Endothelial cell of umbilical vein (primary cell): ENCODE results near the gene PTGS2.

Source experiments
- CTCF ChIP-seq, 2 donors: IDR thresholded peaks; 1 replicate in 1 of 2; 2 replicates in 1 of 2; pipeline ENCODE4 v1.5.1; 2011; ENCODE audit warnings: low read length in 2 of 2, mild to moderate bottlenecking in 2 of 2, moderate library complexity in 2 of 2, control low read depth in 1 of 2, inconsistent platforms in 1 of 2, low read depth in 1 of 2; ENCODE audit not compliant: insufficient read depth in 1 of 2; ENCODE audit errors: extremely low read depth in 1 of 2
- EZH2 ChIP-seq: IDR thresholded peaks from 2 replicates; pipeline ENCODE4 v1.6.1; 2012; ENCODE audit warnings: borderline replicate concordance, low read depth, mild to moderate bottlenecking, moderate library complexity, low read length, inconsistent platforms; ENCODE audit not compliant: severe bottlenecking
- FOS ChIP-seq: IDR thresholded peaks from 2 replicates; pipeline ENCODE4 v1.6.1; 2011; ENCODE audit warnings: mild to moderate bottlenecking, low read length, moderate library complexity, borderline replicate concordance; ENCODE audit not compliant: insufficient read depth
- GATA2 ChIP-seq: IDR thresholded peaks from 2 replicates; pipeline ENCODE4 v1.7.0; 2011; ENCODE audit warnings: low read depth, mild to moderate bottlenecking, moderate library complexity, mixed read lengths, low read length; ENCODE audit not compliant: insufficient read length, insufficient read depth
- JUN ChIP-seq: IDR thresholded peaks from 2 replicates; pipeline ENCODE4 v1.6.1; 2011; ENCODE audit warnings: borderline replicate concordance, low read depth; ENCODE audit not compliant: insufficient read length, insufficient read depth
- MYC ChIP-seq: IDR thresholded peaks from one replicate; pipeline ENCODE4 v1.6.1; 2011; ENCODE audit warnings: mild to moderate bottlenecking, low read depth, low read length
- POLR2A ChIP-seq: IDR thresholded peaks from 2 replicates; pipeline ENCODE4 v1.6.1; 2012; ENCODE audit warnings: low read depth, mild to moderate bottlenecking, control low read depth, low read length
- POLR2AphosphoS5 ChIP-seq: IDR thresholded peaks from 2 replicates; pipeline ENCODE4 v1.6.1; 2012; ENCODE audit warnings: low read depth, mild to moderate bottlenecking, control low read depth, low read length, moderate library complexity; ENCODE audit not compliant: insufficient read depth
- TF ChIP-seq, protein P1 (sequence below): IDR thresholded peaks from 2 replicates; pipeline ENCODE4 v1.6.1; 2011; ENCODE audit not compliant: insufficient read depth, insufficient read length

DNA sequence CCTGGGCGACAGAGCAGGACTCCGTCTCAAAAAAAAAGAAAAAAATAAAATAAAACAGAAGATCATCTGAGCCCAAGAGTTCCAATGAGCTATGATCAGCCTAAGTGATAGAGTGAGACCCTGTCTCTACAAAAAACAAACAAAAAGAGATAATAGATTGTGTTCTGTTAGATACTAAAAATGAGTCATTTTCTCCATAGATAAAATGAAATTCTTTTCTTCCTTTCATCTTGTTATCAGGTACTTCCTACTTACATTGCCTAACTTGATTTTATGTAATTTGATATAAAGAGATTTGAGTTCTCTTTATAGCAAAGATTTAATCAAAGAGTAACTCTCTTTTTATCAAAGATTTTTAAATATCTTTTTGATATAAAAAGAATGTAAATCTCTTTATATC, 19.3 kb upstream of the PTGS2 start:
- TF ChIP-seq POLR2A (no peak), EZH2 (no peak), CTCF (IDR thresholded peaks at IDR 0.05; ENCODE audit: extremely low read depth in 1 of 2, insufficient read depth in 1 of 2, low read depth in 1 of 2, low read length in 2 of 2) (no peak), POLR2AphosphoS5 (no peak), FOS (no peak), JUN (no peak), GATA2 (no peak), MYC (no peak)
- TF ChIP-seq, protein P1, sequence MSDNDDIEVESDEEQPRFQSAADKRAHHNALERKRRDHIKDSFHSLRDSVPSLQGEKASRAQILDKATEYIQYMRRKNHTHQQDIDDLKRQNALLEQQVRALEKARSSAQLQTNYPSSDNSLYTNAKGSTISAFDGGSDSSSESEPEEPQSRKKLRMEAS = no peak
